Vagina (tissue), 2 donors: ENCODE measurements around the gene POLA2.

ENCODE experiments used
- POLR2AphosphoS5 ChIP-seq, 2 donors: sonication (generic); formaldehyde crosslinking; IDR thresholded peaks; one replicate each; pipeline ENCODE4 v1.9.0; 2017; ENCODE audit warnings: antibody characterized with exemption in 2 of 2, mild to moderate bottlenecking in 2 of 2, low read depth in 1 of 2; ENCODE audit not compliant: insufficient read depth in 1 of 2
- TF ChIP-seq, protein P1 (sequence below), 3 experiments: fragments of 450-650 bp in 2 of 3; fragments of 200-600 bp in 1 of 3; sonication (generic) in 1 of 3; IDR thresholded peaks; one replicate each; pipeline ENCODE4 v1.5.1; 2017 to 2019; ENCODE audit warnings: antibody characterized with exemption in 3 of 3, mild to moderate bottlenecking in 2 of 3, moderate library complexity in 2 of 3

GRCh38 chr11:65262381-65262680 lies 569 bp downstream of the POLA2 start:
- TF ChIP-seq, protein P1, sequence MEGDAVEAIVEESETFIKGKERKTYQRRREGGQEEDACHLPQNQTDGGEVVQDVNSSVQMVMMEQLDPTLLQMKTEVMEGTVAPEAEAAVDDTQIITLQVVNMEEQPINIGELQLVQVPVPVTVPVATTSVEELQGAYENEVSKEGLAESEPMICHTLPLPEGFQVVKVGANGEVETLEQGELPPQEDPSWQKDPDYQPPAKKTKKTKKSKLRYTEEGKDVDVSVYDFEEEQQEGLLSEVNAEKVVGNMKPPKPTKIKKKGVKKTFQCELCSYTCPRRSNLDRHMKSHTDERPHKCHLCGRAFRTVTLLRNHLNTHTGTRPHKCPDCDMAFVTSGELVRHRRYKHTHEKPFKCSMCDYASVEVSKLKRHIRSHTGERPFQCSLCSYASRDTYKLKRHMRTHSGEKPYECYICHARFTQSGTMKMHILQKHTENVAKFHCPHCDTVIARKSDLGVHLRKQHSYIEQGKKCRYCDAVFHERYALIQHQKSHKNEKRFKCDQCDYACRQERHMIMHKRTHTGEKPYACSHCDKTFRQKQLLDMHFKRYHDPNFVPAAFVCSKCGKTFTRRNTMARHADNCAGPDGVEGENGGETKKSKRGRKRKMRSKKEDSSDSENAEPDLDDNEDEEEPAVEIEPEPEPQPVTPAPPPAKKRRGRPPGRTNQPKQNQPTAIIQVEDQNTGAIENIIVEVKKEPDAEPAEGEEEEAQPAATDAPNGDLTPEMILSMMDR (IDR thresholded peaks at IDR 0.05) = no peak
- TF ChIP-seq POLR2AphosphoS5 (IDR thresholded peaks at IDR 0.05; ENCODE audit: insufficient read depth in 1 of 2, low read depth in 1 of 2) = no peak
